Mononuclear cell (primary cell): ENCODE results near the gene ENTPD5. TPM values are rescaled to one million over a fixed set of nuclear protein-coding genes. Genes with fewer than 3 reads are reported as not detected.
"Not testable (repeated sequence)": the region's sequence is repeated elsewhere in the genome, so short reads cannot be mapped to it uniquely, and the experiment has no call there.

Experiments
- H3K27me3 ChIP-seq: 2 replicates; pipeline ENCODE4 v1.6.0; 2011; ENCODE audit warnings: low read length, control low read depth; ENCODE audit not compliant: insufficient read depth
- H3K4me1 ChIP-seq: 2 replicates; pipeline ENCODE4 v1.5.1; 2011; ENCODE audit warnings: mild to moderate bottlenecking, low read length, control low read depth; ENCODE audit not compliant: insufficient read depth
- H3K4me3 ChIP-seq: 2 replicates; pipeline ENCODE4 v1.5.1; 2011; ENCODE audit warnings: mild to moderate bottlenecking, low read length, moderate library complexity
- H3K9me3 ChIP-seq: 2 replicates; pipeline ENCODE4 v1.5.1; 2011; ENCODE audit warnings: low read depth, mild to moderate bottlenecking, control low read depth, low read length
- total RNA-seq: library from RNA; depleted of rRNA; stranded (reverse); fragments of >200 nt; gene quantifications from one replicate; pipeline ENCODE4 v1.2.3, GENCODE V29; 2012

The ENTPD5 gene
- total RNA-seq, 1 donor = 6.3 TPM

DNA sequence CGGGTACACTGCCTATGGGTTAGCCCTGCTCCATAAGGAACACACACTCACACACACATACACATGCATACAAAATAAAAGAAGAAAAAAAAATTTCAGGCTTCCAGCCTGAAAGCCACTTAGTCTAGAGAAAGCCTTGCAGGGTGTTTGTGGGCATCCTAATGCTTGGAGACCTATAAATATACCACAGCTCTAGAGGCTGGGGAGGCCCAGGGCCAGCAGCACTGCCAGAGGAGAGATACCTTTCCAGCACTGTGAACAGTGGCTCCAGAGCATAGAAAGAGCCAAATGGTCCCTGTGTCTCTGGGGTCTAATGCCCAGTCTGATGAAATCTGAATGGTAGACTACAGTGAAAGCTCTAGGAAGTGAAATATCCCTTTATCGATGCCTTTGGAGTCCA is 82.1 kb downstream of the ENTPD5 start:
- H3K9me3 ChIP-seq = no peaks in the 10 kb centered on the region
- H3K27me3 ChIP-seq = no peaks in the 10 kb centered on the region
- H3K4me3 ChIP-seq = no peak overlapping the region
- H3K4me1 ChIP-seq = peaks cover 5% of the 10 kb centered on the region

- H3K9me3 ChIP-seq = no peaks in the 10 kb centered on the region
- H3K4me3 ChIP-seq = no peak overlapping the region
- H3K27me3 ChIP-seq = no peaks in the 10 kb centered on the region
- peaks cover under 1% of the 10 kb centered on the region for H3K4me1 ChIP-seq
These were observed 82.5 kb downstream of the ENTPD5 start for GRCh38 chr14:73936548-73936947.

- Histone ChIP-seq H3K9me3 (no peaks in the 10 kb centered on the region), H3K4me1 (no peaks in the 10 kb centered on the region), H3K27me3 (no peaks in the 10 kb centered on the region), H3K4me3 (no peak overlapping the region)
These were observed 83.4 kb downstream of the ENTPD5 start for GRCh38 chr14:73935666-73936065.

DNA sequence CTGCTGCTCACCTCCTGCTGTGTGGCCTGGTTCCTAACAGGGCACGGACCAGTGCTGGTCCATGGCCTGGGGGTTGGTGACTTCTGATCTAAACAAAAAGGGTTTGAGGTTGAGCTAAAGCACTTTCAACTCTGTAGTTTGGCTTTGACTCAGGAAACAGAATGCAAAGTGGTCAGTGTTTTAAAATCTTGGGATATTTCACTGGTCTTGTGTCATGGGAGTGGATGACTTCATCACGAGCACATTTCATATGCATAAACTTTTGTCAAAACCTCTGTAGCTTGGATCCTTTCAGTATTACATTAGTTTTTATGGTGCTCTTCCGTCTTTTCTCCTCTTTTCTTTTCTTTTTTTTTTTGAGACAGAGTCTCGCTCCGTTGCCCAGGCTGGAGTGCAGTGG is 94.8 kb downstream of the ENTPD5 start:
- no peaks in the 10 kb centered on the region for H3K27me3 ChIP-seq
- H3K4me3 ChIP-seq = no peak overlapping the region
- no peaks in the 10 kb centered on the region for H3K4me1 ChIP-seq
- H3K9me3 ChIP-seq = no peaks in the 10 kb centered on the region

GRCh38 chr14:73919457-73919856 is 99.6 kb downstream of the ENTPD5 start:
- H3K27me3 ChIP-seq, H3K4me1 ChIP-seq, H3K4me3 ChIP-seq, H3K9me3 ChIP-seq: not testable (repeated sequence)

GRCh38 chr14:73916324-73916723 is 102.8 kb downstream of the ENTPD5 start:
- H3K9me3 ChIP-seq = no peaks in the 10 kb centered on the region
- no peaks in the 10 kb centered on the region for H3K4me1 ChIP-seq
- H3K27me3 ChIP-seq = no peaks in the 10 kb centered on the region
- no peak overlapping the region for H3K4me3 ChIP-seq

- no peaks in the 10 kb centered on the region for H3K4me1 ChIP-seq
- H3K27me3 ChIP-seq = no peaks in the 10 kb centered on the region
- no peaks in the 10 kb centered on the region for H3K9me3 ChIP-seq
These were observed 105.8 kb downstream of the ENTPD5 start for GRCh38 chr14:73913256-73913655.

DNA sequence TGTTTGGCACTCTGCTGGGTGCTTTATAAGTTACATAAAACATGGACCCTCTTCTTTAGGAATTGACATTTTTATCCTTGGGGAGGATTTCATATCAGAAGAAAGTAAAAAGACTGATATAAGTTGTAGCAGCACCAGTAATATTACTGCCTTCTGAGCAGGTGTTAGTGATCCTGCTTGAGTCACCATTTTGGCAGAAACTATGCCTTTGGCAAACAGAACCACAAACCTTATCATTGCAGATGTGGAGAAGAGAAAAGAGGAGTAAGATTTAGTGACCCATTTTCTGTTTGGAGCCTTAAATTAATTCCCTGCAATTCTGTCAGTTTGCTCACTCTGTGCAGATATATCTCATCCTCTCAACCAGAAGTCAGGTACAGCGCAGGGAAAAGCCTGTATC is 109.4 kb downstream of the ENTPD5 start:
- H3K27me3 ChIP-seq = no peaks in the 10 kb centered on the region
- H3K4me1 ChIP-seq = no peaks in the 10 kb centered on the region
- H3K9me3 ChIP-seq = no peaks in the 10 kb centered on the region
- H3K4me3 ChIP-seq = no peak overlapping the region

More at GRCh38 chr14:73913256-73913655, 105.8 kb downstream of the ENTPD5 start:
- no peak overlapping the region for H3K4me3 ChIP-seq

Other genes starting within 250 kb of the ENTPD5 start
- gene PTGR2, start 167.5 kb downstream of the ENTPD5 start, total RNA-seq = 0.63 TPM
- 108 TPM for gene ZNF410, start 132.4 kb downstream of the ENTPD5 start, total RNA-seq
- 1.0 TPM for gene FAM161B, start 69.2 kb downstream of the ENTPD5 start, total RNA-seq
- gene COQ6, start 69.0 kb downstream of the ENTPD5 start, total RNA-seq = 26.4 TPM
- gene BBOF1, start 61 bp upstream of the ENTPD5 start, total RNA-seq = 4.1 TPM
- 6.6 TPM for gene ALDH6A1, start 65.2 kb upstream of the ENTPD5 start, total RNA-seq
- gene LIN52, start 65.7 kb upstream of the ENTPD5 start, total RNA-seq = 4.9 TPM
- not detected for gene VSX2, start 220.2 kb upstream of the ENTPD5 start, total RNA-seq